NCI-H1694 treated with DMSO at 0.1 percent for 48 hours (cell line): ENCODE data around the gene PGA3.
"Not testable (repeated sequence)": the region's sequence is repeated elsewhere in the genome, so short reads cannot be mapped to it uniquely, and the experiment has no call there.

Source experiments
- DNase-seq: peaks from one replicate; lab custom pipeline; 2025; lab: John Stamatoyannopoulos, UW

PGA3 gene

DNA sequence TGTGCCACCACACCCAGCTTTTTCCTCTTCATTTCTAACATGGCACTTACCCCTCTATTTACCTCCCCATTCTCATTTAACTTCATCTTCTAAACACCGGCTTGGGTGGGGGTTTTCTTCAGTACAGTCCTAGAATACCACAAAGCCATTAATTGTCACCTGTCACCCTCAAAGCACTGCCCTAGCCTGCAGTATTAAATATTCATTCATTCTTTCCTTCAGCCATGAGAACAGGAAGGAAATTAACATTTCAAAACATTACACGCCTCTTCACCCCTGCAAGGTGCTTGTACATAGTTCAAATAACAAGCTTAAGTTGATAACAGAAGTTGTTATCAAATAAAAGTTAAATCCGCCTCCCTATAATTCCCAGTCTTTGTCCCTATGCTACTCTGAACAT is 31.4 kb upstream of the PGA3 start:
- no peak for DNase-seq

DNA sequence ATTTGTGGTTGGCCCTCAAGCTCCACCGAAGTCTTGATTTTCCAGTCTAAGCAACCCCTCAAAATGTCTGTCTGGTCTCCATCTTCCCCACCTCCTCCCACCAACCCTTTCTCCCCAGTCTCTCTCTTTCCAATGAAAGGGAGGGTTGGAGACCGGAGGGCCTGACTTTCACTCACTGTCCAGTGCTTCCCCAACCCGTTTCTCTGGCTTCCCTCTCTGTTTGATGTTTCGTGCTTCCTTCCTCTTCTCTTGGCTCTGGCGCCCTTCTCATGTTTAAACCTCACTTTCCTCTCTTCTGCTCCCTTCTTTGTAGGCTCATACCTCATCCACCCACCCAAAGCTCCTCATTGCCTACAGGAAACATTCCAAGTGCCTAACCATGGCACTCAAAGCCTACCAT is 31.0 kb upstream of the PGA3 start:
- no peak for DNase-seq

DNA sequence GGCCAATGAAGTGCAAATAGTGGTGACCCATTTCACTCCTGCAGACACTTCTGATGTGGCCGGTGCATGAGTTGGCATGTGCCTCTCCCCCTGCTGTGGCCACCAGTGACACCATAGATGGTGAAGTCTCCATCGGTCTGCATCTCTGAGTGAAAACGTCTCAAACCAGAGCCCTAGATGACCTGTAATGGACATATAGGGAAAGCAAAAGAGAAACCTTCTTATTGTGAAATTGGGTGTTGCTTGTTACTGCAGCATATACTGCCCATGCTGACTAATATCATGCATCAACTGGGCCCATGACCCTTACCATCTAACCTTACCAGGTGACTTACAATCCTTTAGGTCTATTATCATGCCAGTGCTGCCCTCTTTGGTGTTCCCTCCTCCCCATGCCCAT is 30.4 kb upstream of the PGA3 start:
- no peak for DNase-seq

DNA sequence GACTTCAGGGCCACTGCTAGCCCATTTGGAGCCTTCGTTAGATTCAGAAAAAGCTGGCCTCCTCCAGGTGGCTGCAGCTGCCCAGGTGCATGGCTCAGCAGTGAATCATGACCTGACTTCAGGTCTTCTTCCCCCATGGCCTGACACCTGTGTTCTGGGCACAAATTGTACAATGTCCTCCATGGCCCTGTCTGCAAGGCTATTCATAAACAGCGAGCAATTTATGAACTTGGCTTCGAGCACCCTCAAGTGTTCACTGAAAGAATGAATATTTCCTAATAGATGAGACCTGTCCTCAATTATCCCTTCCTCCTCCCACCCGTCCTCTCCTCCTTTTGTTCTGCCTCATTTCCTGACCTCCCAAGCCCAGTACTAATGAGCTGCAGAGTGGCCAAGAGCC is 29.9 kb upstream of the PGA3 start:
- no peak for DNase-seq

DNA sequence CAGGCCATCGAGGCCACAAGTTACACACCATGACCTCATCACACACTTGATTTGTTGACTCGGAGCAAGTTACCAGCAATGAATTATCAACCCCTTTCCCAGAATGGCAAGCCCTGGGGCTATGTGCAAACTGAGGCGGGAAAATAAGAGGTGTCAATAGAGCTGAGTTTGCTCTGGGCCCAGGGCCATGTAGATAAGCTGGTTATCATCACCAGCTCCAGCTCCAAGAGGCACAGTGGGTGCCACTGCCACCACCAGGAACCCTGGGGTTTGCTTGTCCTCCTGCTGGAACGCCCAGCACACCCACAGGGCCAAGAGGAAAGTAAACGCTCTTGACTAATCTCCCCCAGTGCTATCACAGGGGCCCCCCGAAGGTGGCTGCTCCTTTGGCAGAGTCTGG is 29.0 kb upstream of the PGA3 start:
- DNase-seq: no peak

DNA sequence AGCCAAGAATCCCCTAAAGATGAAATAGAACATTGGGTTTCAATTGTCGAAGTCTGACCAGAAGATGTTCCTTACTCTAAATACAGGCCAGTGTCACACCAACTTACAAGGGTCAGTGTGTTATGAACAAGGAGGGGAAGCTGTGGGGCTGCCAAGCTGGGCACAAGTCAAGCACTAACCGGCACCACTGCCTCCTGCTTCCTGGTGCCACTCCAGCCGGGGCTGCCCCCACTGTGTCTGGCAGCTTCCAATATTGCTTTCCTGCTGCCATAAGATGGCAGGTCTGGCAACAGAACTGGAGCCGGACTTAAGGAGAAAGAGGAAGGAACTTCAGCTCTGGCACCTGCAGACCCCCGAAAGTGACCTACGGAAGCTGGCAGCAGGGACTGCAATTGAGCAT is 28.4 kb upstream of the PGA3 start:
- DNase-seq: no peak

DNA sequence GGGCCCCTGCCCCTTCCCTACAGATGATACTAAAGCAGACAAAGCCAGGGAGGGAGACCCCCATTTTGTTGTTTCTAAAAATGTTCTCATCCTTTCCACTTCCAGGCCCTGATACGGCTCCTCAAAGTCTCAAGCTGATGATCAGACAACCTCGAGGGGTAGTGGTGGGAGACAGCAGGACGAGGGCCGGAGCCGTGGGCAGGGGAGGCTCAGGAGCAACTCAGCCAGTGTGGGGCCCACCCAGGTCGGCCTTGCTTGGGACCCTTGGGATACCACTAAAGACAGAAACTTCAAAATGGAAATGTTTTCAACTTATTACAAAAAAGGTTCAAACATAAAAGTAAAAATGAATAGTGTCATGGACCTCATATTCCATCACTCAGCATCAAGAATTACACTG is 26.9 kb upstream of the PGA3 start:
- DNase-seq: no peak

DNA sequence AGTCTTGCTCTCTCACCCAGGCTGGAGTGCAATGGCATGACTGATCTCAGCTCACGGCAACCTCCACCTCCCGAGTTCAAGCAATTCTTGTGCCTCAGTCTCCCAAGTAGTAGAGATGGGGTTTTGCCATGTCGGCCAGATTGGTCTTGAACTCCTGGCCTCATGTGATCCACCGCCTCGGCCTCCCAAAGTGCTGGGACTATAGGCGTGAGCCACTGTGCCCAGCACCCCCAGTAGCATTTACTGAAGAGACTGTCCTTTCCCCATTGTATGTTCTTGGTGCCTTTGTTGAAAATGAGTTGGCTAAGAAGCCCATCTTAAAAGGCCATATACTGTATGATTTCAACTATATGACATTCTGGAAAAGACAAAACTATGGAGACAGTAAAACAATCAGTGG is 23.1 kb upstream of the PGA3 start:
- not testable (repeated sequence) for DNase-seq

DNA sequence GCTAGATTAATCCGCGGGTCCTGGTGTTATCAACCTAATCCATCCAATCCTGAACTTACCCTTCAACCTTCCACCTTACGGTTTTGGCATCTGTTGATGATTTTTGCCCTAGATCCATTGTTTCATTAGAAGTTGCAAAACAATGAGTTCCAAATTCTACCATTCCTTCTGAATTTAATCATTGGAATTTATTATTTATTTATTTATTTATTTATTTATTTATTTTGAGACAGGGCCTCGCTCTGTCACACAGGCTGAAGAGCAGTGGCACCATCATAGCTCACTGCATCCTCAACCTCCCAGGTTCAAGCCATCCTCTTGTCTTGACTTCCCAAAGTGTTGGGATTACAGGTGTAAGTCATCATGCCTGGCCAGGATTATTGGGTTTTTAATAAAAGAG is 21.8 kb upstream of the PGA3 start:
- DNase-seq: no peak

DNA sequence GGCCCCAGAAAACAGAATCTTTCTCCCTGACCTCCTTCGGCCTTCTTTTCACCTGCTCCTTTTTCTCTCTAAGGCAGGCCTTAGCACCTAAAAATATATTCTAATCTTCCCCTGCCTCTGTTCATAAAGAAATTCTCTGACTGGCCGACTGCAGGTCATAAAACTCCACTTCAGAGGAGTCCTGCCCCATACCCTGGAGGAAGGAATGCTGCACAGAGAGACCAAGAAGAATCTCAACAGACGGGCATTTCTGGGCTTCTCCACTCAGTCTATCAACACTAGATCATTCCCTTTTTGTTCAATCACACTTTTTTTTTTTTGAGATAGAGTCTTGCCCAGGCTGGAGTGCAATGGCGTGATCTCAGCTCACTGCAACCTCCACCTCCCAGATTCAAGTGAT is 19.7 kb upstream of the PGA3 start:
- DNase-seq: no peak

DNA sequence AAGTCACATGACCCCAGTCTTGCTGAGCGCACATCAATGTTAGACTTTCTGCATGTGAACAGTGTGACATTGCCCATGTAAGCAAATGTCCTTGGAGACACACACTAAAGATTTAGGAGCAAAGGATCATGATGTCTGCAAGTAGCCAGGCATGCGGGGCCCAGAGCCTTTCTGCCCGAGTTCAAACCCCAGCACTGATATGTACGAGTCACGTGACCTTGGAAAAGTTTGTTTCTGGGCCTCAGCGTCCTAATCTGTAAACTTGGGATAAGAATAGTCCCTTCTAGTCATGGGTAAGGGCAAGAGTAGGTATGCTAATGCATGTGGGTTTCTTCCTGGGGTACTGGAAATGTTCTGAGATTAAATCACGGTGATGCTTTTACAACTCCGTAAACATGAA is 16.8 kb upstream of the PGA3 start:
- no peak for DNase-seq

DNA sequence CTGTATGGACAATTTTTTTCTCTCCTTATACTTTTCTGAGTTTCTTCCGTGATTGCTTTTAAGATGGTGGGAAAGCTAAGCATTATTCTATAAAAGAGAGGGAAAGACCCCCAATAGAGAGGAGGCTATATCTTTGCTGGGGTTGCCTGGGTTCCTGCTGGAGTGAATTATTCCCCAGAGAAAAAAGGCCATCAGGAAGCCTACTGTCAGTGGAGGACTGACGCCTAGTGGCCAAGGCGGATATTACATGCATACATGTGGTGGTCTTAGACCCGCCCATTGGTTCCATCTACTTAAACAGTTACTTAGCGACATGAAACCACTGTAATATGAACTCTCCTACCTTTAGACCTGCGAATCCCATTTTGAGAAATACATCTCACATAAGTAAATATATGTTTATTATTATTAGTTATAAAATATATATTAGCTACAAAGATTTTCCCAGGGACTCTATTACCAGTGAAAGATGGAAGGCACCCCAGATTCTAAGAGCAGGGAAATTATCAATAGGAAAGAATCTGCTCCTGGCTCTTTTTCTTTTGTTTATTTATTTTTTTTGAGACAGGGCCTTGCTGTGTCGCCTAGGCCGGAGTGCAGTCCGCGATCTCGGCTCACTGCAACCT is 15.7 kb upstream of the PGA3 start:
- peak; percentile 75 for DNase-seq

DNA sequence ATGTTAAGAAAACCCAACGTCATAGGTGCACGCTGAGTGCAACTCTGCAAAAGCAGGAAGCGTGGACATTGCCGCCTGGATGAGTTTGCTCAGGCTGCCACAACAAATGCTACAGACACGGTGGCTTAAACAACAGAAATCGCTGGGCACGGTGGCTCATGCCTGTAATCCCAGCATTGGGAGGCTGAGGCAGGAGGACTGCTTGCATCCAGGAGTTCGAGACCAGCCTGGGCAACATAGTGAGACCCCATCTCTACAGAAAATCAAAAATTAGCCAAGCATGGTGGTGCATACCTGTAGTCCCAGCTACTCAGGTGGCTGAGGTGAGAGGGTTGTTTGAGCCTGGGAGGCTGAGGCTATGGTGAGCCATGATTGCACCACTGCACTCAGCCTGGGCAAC is 13.4 kb upstream of the PGA3 start:
- no peak for DNase-seq

DNA sequence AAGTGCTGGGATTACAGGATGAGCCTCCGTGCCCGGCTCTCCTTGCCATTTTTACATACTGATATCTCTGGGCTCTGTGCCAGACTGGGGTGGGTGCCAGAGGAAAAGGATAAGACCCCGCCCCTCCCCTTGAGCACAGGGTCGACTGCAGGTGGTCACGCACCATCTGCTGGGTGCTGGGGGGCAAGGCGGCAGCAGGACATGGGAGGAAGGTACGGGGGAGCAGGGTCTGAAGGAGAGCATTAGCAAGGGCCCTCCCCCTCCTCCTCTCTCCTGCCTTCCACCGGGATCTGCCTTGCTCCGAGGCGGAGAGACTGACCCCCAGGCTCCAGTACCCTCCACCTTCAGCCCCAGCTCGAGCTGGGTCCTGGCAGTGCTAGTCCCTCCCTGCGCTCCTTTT is 9.7 kb upstream of the PGA3 start:
- DNase-seq: no peak

DNA sequence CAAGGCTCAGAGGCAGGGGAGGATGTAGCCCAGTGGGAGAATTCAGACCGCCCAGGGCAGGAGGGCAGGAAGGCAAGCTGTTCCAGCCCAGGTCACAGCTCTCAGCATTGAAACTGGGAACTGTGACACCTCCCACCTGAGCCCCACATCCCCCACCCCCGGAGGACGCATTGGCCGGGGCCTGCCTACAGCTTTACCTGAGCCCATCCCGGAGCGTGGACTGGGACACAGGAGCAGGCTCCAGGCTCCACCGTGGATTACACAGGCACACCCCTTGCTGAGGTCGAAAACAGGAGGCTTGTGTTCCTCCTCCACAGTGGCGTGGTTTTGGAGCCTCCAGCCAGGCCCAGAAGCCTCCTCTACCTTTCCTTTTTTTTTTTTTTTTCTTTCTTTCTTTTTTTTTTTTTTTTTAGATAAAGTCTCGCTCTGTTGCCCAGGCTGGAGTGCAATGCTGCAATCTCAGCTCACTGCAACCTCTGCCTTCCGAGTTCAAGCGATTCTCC is 9.1 kb upstream of the PGA3 start:
- DNase-seq: no peak

DNA sequence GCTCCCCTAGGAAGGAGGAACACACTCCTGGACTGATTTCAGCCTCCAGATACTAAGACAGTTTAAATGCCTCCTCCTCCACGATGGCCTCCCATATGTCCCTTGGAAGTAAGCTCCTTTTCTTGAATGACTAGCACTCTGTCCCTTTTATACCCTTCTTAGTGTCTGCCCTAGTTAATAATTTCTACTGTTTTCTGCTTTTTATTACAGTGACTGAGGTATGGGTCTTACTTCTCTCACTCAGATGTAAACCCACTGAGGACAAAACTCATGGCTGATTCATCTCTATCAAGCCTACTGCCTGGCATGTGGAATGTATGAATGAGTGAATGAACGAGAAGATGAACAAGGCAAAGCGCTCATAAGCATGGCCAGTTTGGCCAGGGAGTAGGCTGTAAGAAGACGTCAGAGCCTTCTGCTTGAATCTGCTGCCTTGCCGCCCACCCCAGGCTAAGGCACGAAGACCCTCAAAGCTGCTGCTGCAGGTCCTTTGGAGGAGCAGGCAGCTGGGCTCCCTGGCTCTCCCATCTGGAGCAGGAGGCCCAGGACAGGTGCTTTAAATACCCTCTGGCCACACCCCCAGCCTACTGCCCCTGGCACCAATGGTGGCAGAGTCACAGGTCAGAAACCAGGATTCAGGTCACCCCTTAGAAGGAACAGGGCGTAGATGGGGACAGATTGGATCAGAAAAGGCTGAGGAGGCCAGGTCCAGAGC is 8.2 kb upstream of the PGA3 start:
- DNase-seq: no peak

DNA sequence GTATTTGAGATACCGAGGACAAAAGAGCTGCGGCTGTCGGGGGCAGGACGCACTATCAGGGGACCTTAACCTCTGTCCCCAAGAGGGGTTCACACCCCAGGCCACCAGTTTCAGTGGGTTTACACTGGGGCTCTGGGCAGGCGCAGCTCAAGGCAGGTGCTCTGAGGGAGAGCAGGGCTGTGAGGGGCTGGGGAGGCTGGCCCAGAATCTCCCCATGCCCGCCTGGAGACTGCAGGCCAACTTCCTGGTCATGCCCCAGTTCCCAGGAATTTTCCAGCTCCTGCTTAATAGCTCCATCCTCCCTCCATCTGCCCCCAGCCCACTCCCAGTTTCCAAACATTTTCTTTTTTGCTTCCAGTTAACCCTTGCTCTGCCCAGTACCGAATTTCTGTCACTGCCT is 7.6 kb upstream of the PGA3 start:
- DNase-seq: no peak

DNA sequence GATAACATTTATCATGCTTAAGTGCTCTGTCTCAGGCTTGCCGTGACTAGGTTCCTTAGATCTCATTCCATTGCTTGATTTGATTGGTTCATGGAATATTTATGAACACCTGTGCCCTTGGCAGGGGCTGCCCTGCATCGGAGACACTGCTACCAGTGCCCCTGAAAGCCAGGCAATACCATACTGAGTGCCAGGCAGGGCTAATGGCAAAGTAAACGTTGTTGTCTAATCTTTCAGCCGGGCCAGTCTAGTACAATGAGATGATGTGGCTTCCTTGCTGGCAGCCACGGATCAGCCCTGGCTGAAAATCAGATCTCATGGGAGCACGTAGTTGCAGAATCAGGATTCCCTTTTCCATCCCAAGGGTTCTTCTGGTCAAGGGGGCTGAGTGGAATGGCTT is 5.0 kb upstream of the PGA3 start:
- DNase-seq: no peak

DNA sequence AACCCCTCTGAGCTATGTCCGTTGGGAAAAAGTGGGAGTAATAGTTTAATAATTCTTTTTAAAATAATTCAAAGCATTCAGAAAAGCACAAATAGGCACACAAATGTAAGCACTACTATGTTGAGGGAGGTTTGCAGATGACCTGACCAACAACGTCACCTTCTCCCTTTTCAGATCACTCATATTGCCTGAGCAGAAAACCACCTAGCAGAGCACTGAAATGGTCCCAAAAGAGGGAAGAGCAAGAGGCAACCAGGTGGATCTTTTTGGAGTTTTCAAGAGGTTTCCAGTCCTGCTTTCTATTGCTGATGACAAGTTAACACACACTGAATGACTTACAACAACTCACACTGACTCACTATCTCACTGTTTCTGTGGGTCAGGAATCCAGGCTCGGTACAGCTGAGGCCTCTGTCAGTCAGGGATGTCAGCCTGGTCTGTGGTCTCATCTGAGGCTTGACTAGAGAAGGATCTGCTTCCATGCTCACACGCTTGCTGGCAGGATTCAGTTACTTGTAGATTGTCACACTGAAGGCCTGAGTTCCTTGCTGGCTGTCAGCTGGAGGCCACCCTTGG is 4.3 kb upstream of the PGA3 start:
- DNase-seq: no peak

DNA sequence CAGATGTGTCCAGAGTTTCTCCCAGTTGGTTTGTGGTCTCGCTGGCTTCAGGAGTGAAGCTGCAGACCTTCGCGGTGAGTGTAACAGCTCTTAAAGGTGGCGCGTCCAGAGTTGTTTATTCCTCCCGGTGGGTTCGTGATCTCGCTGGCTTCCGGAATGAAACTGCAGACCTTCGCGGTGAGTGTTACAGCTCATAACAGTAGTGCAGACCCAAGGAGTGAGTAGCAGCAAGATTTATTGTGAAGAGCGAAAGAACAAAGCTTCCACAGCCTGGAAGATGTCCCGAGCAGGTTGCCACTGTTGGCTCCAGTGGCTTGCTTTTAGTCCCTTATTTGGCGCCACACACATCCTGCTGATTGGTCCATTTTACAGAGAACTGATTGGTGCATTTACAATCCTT is 1.8 kb upstream of the PGA3 start:
- no peak for DNase-seq

DNA sequence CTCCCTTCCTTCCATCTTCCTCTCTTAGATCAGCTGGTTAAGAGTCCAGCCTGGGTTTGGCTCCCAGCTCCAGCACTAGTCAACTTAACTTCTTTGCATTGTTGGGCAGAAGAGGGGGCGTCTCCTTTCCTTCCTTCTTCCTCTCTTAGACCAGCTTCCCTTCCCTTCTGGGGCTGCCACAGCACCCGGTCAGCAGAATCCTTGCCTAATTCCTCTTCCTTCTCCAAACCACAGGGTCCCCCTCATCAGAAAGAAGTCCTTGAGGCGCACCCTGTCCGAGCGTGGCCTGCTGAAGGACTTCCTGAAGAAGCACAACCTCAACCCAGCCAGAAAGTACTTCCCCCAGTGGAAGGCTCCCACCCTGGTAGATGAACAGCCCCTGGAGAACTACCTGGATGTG is 558 bp downstream of the PGA3 start:
- DNase-seq: not testable (repeated sequence)

DNA sequence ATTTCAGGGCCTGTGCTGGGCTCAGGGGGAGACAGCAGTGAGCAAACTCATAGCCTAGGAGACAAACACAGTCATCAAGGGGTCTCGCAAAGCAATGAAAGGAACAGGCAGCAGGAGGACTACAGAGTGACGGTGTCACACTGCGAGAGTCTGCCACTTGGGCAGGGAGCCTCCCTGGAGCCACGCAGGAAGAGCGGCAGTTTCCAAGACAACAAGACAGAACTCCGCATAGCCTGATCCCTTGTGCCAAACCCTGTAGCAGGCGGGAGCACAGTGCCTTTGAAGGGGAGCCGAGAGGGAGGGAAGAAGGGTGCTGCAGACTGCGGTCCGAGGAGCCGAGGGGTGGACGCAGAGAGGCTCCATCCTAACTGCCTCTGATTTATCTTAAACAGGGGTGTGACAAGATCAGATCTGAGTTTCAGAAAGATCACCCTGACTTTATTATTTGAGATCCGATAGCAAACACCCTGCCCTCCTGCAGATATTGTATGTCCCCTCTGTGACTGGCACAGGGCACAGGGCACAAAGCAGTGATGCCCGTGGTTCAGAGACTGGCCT is 1.3 kb downstream of the PGA3 start:
- DNase-seq: not testable (repeated sequence)

DNA sequence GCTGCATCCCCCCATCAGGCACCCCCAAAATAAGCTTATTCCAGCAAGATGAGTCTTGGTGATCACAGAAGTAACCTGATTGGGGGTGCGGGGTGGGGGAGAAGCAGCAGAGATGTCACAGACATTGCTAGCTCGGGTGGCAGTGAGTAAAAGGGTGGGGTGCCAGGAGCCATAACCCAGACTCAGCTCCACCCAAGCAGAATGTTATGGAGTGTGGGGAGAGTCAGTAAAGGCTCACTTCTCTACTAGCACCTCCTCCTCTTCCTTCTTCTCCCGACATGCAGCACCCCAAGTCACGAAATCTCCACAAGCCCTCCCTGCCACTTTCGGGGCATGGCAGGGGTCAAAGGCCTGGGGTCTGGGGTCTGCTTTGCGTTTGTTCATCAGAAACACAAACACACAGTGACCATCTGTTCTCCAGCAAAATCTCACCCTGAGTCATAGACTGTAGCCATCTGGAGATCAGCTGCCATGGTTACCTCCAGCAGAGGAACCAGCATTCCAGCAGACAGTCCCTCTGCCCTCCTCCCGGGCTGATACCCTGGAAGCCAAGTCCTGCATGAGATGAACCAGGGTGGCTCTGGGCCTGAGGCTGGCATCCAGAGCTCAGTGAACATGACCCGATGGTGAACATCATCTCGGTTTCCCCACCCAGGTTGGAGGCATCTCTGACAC is 4.5 kb downstream of the PGA3 start:
- not testable (repeated sequence) for DNase-seq
